Gastrocnemius medialis (tissue), 4 donors: ENCODE results near the gene COL4A1. TPM values are rescaled to one million over a fixed set of nuclear protein-coding genes. Genes with fewer than 3 reads are reported as not detected.

ENCODE experiments used
- ATAC-seq, 2 donors: fragments of 150-250 bp; one replicate each; pipeline ENCODE4 v1.9.1; 2016
- DNase-seq, 2 donors: peaks; one replicate each; pipeline ENCODE4 v3.0.0-alpha.2; 2019
- H3K27ac ChIP-seq, 4 donors: fragments of 200-600 bp; sonication (generic); 1 replicate in 1 of 4; 2 replicates in 3 of 4; pipeline ENCODE4 v1.5.1; 2016 to 2018; ENCODE audit warnings: mild to moderate bottlenecking in 2 of 4, moderate library complexity in 1 of 4
- H3K27me3 ChIP-seq, 3 donors: fragments of 200-600 bp; sonication (generic) in 2 of 3; 1 replicate in 1 of 3; 2 replicates in 2 of 3; pipeline versions ENCODE4 v1.5.1 to v1.6.0; 2016 to 2019; ENCODE audit warnings: mild to moderate bottlenecking in 1 of 3, moderate library complexity in 1 of 3
- H3K36me3 ChIP-seq, 2 donors: fragments of 200-600 bp; sonication (generic) in 1 of 2; one replicate each; pipeline ENCODE4 v1.5.1; 2017 to 2018
- H3K4me1 ChIP-seq, 2 donors: fragments of 200-600 bp; sonication (generic) in 1 of 2; one replicate each; pipeline ENCODE4 v1.5.1; 2016 to 2017; ENCODE audit warnings: mild to moderate bottlenecking in 2 of 2
- H3K4me3 ChIP-seq, 4 donors: fragments of 200-600 bp; sonication (generic) in 3 of 4; 1 replicate in 1 of 4; 2 replicates in 3 of 4; pipeline ENCODE4 v1.5.1; 2016 to 2019; ENCODE audit warnings: mild to moderate bottlenecking in 2 of 4
- H3K9me3 ChIP-seq, 3 donors: fragments of 200-600 bp; sonication (generic) in 2 of 3; 1 replicate in 1 of 3; 2 replicates in 2 of 3; pipeline ENCODE4 v1.5.1; 2016 to 2019
- CTCF ChIP-seq, 5 experiments: fragments of 450-650 bp in 3 of 5; fragments of 200-600 bp in 2 of 5; sonication (generic) in 2 of 5; IDR thresholded peaks in 4 of 5; conservative IDR thresholded peaks in 1 of 5; 1 replicate in 4 of 5; 2 replicates in 1 of 5; pipeline ENCODE4 v1.5.1; 2016 to 2019; ENCODE audit warnings: antibody characterized with exemption in 5 of 5, mild to moderate bottlenecking in 3 of 5, moderate library complexity in 3 of 5
- POLR2A ChIP-seq, 2 donors: fragments of 450-650 bp; IDR thresholded peaks; one replicate each; pipeline ENCODE4 v1.6.1; 2017; ENCODE audit warnings: antibody characterized with exemption in 2 of 2, mild to moderate bottlenecking in 2 of 2, moderate library complexity in 2 of 2
- in situ Hi-C, 4 donors: fragments of 200-750 bp; cut with MboI; loops; one replicate each; pipeline versions ENCODE4 v1.15.0 to v1.8.0; 2017; ENCODE audit warnings: low sequenced_read_pairs in 4 of 4
- intact Hi-C: fragments of 100-400 bp; cut with DNase I; formaldehyde crosslinking; loops from one replicate; pipeline ENCODE4 v1.15.1; 2023; ENCODE audit warnings: low total_unique reads
- microRNA-seq, 2 donors: library from miRNA; unstranded; fragments of <30 nt; microRNA quantifications; one replicate each; pipeline ENCODE4, GENCODE V29; 2016; ENCODE audit warnings: borderline replicate concordance in 2 of 2
- total RNA-seq, 4 donors: library from RNA; depleted of rRNA; stranded (reverse); fragments of >200 nt; gene quantifications; one replicate each; pipeline versions ENCODE4 v1.1.0 to v1.2.3, GENCODE V29; 2016

Gene COL4A1
- total RNA-seq, 4 donors from 2014 or later: 60.5 to 127 (median 120) TPM

DNA sequence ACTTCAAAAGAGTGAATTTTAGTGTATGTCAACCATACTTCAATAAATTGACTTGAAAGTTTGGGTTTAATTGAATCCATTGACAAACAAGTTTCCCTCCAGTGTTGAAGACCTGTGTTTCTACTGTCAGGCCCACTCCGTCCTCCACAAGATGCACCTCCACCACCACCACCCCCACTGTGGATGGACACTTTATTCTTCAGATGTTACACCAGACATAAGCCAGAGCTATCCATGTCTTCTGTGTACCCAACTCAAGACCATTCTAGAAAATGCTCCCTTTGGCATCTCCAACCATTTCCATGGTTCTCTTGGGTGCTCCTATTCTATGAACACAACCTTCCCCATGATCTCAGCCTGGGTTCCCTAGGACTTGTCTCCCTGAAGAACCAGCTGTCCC is 207.0 kb downstream of the COL4A1 start:
- DNase-seq (no peak), ATAC-seq (no peak)
- TF ChIP-seq CTCF (IDR thresholded peaks at IDR 0.05 in 4 of 5, conservative IDR thresholded peaks at IDR 0.05 in 1 of 5): no peak
- TF ChIP-seq POLR2A (IDR thresholded peaks at IDR 0.05): no peak
- in situ Hi-C loops: loop anchor here in 3 of 4 donors (25.0 kb wide), 3 partner anchors 313 to 1138 kb away; partner anchors contain the start of gene IRS2 (in 2 of the 3)
- intact Hi-C loops: loop anchor here (5.0 kb wide), 1 partner anchor 37 kb away; no protein-coding TSS in a partner anchor
- no peaks in the 10 kb centered on the region for H3K9me3 ChIP-seq
- H3K4me3 ChIP-seq: no peak overlapping the region
- no peak overlapping the region for H3K27ac ChIP-seq
- H3K4me1 ChIP-seq: peaks cover 7 to 10% of the 10 kb centered on the region in 2 donors
- H3K27me3 ChIP-seq: no peaks in the 10 kb centered on the region
- H3K36me3 ChIP-seq: no peaks in the 10 kb centered on the region

Small RNAs within 50 kb of the gene (microRNA-seq; reads per million reads assigned to microRNA genes)
- 0 reads per million in 2 donors for gene MIR8073

Other genes starting within 250 kb of the COL4A1 start
- gene COL4A2, start 127 bp upstream of the COL4A1 start, total RNA-seq: 10 to 100 TPM; 51.2 to 85.8 (median 70.5) TPM